K562 (cell line): ENCODE data around the gene VSNL1. TPM values are rescaled to one million over a fixed set of nuclear protein-coding genes. Genes with fewer than 3 reads are reported as not detected.
A peak's percentile ranks its signal among the peaks of the same experiment; 100 is the strongest.

Experiments
- ATAC-seq: fragments of 200-7000 bp; cut with Tn5 transposase; 3 replicates; pipeline ENCODE4 v1.9.1; 2020; ENCODE audit warnings: moderate library complexity
- BruUV-seq: library from RNA; stranded (reverse); fragments of 400-500 nt; replicated peaks from 2 replicates; lab custom pipeline; 2021; lab: Mats Ljungman, UMichigan
- CTCF ChIA-PET: fragments of 300-600 bp; formaldehyde crosslinking; extraction: SDS; loops from one replicate; lab custom pipeline; 2021; ENCODE audit warnings: low intra/inter-chr PET ratio; lab: Yijun Ruan, JAX
- POLR2A ChIA-PET: fragments of 300-600, 350-650 bp; sonication (Branson Sonifier 250); formaldehyde crosslinking; extraction: SDS; loops from one replicate; lab custom pipeline; 2021; ENCODE audit warnings: antibody characterized with exemption, inconsistent platforms; lab: Yijun Ruan, JAX
- DNase-seq, 4 experiments: peaks; one replicate each; pipeline versions ENCODE4 v3.0.0 to v3.0.0-alpha.2; 2011 to 2018; ENCODE audit warnings: low spot score in 3 of 4, mixed read lengths in 3 of 4; ENCODE audit errors: extremely low read depth in 1 of 4
- FAIRE-seq: peaks from 2 replicates; lab custom pipeline; 2011; peaks lifted over from hg19 to GRCh38; lab: Jason Lieb, UNC
- H2AFZ ChIP-seq: 2 replicates; pipeline ENCODE4 v1.6.0; 2011; ENCODE audit warnings: low read depth, low read length, control low read depth, inconsistent platforms
- H3K27ac ChIP-seq: fragments of 200-600 bp; 3 replicates; pipeline ENCODE4 v1.8.0; 2011; ENCODE audit warnings: low read depth, mild to moderate bottlenecking, control low read depth, inconsistent platforms, low read length, moderate library complexity, mixed read lengths; ENCODE audit errors: extremely low read depth
- H3K27me3 ChIP-seq, 2 experiments: fragments of 300-600 bp in 1 of 2; 2 replicates in 1 of 2; 3 replicates in 1 of 2; pipeline versions ENCODE4 v1.6.0 to v1.8.0; 2011; ENCODE audit warnings: inconsistent platforms in 2 of 2, low read length in 2 of 2, mild to moderate bottlenecking in 1 of 2, mixed read lengths in 1 of 2, moderate library complexity in 1 of 2; ENCODE audit not compliant: control insufficient read depth in 2 of 2, insufficient read depth in 2 of 2
- H3K36me3 ChIP-seq: fragments of 300-600 bp; 3 replicates; pipeline ENCODE4 v1.8.0; 2011; ENCODE audit warnings: mild to moderate bottlenecking, low read length, inconsistent platforms; ENCODE audit not compliant: control insufficient read depth, insufficient read depth
- H3K4me1 ChIP-seq, 2 experiments: fragments of 200-600 bp in 1 of 2; replicated peaks in 1 of 2; 2 replicates in 1 of 2; 3 replicates in 1 of 2; pipeline versions ENCODE4 v1.5.1 to v1.8.0; 2011; ENCODE audit warnings: inconsistent platforms in 2 of 2, low read length in 2 of 2, mild to moderate bottlenecking in 1 of 2, mixed read lengths in 1 of 2, moderate library complexity in 1 of 2; ENCODE audit not compliant: control insufficient read depth in 2 of 2, insufficient read depth in 2 of 2
- H3K4me2 ChIP-seq: 2 replicates; pipeline ENCODE4 v1.6.1; 2011; ENCODE audit warnings: low read length, control low read depth, inconsistent platforms, mixed read lengths; ENCODE audit not compliant: insufficient read depth
- H3K4me3 ChIP-seq: fragments of 200-600 bp; sonication (generic), shearing (Covaris generic); 2 replicates; pipeline ENCODE4 v1.5.1; 2016; ENCODE audit warnings: control low read depth, inconsistent platforms
- H3K79me2 ChIP-seq: fragments of 200-600 bp; 3 replicates; pipeline ENCODE4 v1.8.0; 2011; ENCODE audit warnings: low read length, inconsistent platforms; ENCODE audit not compliant: control insufficient read depth, insufficient read depth
- H3K9ac ChIP-seq, 2 experiments: 2 replicates each; pipeline versions ENCODE4 v1.6.0 to v1.6.1; 2011; ENCODE audit warnings: low read depth in 2 of 2, low read length in 2 of 2, control low read depth in 1 of 2, inconsistent platforms in 1 of 2, mild to moderate bottlenecking in 1 of 2, mixed read lengths in 1 of 2; ENCODE audit not compliant: insufficient read depth in 1 of 2
- H3K9me1 ChIP-seq: one replicate; pipeline ENCODE4 v1.6.0; 2011; ENCODE audit warnings: inconsistent platforms, mild to moderate bottlenecking, low read length, moderate library complexity; ENCODE audit not compliant: control insufficient read depth, insufficient read depth
- H3K9me3 ChIP-seq: replicated peaks from 2 replicates; pipeline ENCODE4 v1.5.1; 2011; ENCODE audit warnings: low read depth, low read length, inconsistent platforms; ENCODE audit not compliant: control insufficient read depth, insufficient read depth
- H4K20me1 ChIP-seq: replicated peaks from 2 replicates; pipeline ENCODE4 v1.6.1; 2011; ENCODE audit warnings: low read length, inconsistent platforms, mixed read lengths; ENCODE audit not compliant: control insufficient read depth, insufficient read depth
- CBFB ChIP-seq: sonication (generic); formaldehyde crosslinking; IDR thresholded peaks from 2 replicates; pipeline ENCODE4 v1.4.0; 2020; ENCODE audit warnings: mild to moderate bottlenecking, missing genetic modification reagents
- HDAC3 ChIP-seq: fragments of 450-650 bp; IDR thresholded peaks from 2 replicates; pipeline ENCODE4 v1.6.1; 2018; ENCODE audit warnings: borderline replicate concordance, mild to moderate bottlenecking, moderate library complexity; ENCODE audit not compliant: partially characterized antibody
- MAFK ChIP-seq: IDR thresholded peaks from 2 replicates; pipeline ENCODE4 v1.6.1; 2011; ENCODE audit warnings: low read length, improper control_type of control experiment
- NR0B1 ChIP-seq: fragments of 450-650 bp; IDR thresholded peaks from one replicate; pipeline ENCODE4 v1.6.1; 2018; ENCODE audit warnings: mild to moderate bottlenecking, moderate library complexity; ENCODE audit not compliant: partially characterized antibody
- SFPQ ChIP-seq: fragments of 200-400 bp; formaldehyde crosslinking; IDR thresholded peaks from 2 replicates; pipeline ENCODE4 v1.6.1; 2017; ENCODE audit warnings: mild to moderate bottlenecking, low read depth, low read length, moderate library complexity
- THRB ChIP-seq: fragments of 450-650 bp; formaldehyde crosslinking; conservative IDR thresholded peaks from 2 replicates; pipeline ENCODE4 v1.4.0; 2022; ENCODE audit warnings: mild to moderate bottlenecking, missing genetic modification characterization
- ZNF583 ChIP-seq: fragments of 250-450 bp; sonication (Bioruptor Pico); IDR thresholded peaks from 2 replicates; pipeline ENCODE4 v1.4.0; 2020
- in situ Hi-C: fragments of 300-500 bp; cut with MboI; formaldehyde crosslinking; loops from 4 replicates; pipeline ENCODE4 v1.15.0; 2018; ENCODE audit warnings: inconsistent platforms, mixed read lengths
- intact Hi-C: fragments of 100-400 bp; cut with micrococcal nuclease; formaldehyde crosslinking; loops from 2 replicates; pipeline ENCODE4 v1.14.2; 2022
- polyA plus RNA-seq, 8 experiments: library from polyadenylated mRNA; depleted of rRNA in 4 of 8; stranded (reverse) in 5 of 8; unstranded in 3 of 8; fragments of >200 nt; fragmentation: Nextera tagmentation in 2 of 8; fragmentation: Illumina TruSeq in 1 of 8; extraction: Ambion mirVana in 2 of 8; extraction: Trizol in 1 of 8; gene quantifications; 2 replicates each; pipeline versions ENCODE4 v1.2.1 to v1.2.3, GENCODE V29; 2011 to 2014; ENCODE audit warnings: inconsistent platforms in 1 of 8, missing spikeins in 1 of 8
- total RNA-seq, 7 experiments: library from RNA; depleted of rRNA in 6 of 7; stranded (reverse); fragments of >200 nt in 6 of 7; fragmentation: Illumina TruSeq in 2 of 7; extraction: Trizol in 2 of 7; gene quantifications; 2 replicates each; pipeline versions ENCODE4 v1.2.1 to v1.2.3, GENCODE V29; 2011 to 2021; ENCODE audit warnings: low replicate concordance in 1 of 7

The VSNL1 gene
- total and polyA plus RNA-seq, 9 of the 15 experiments (the other 6 are each of a cell fraction or from before 2014, with no cell fraction given) = 0.20 TPM; not detected in 8

GRCh38 chr2:17515652-17516051 lies 24.8 kb upstream of the VSNL1 start:
- no peaks in the 10 kb centered on the region for H4K20me1 ChIP-seq
- no peak overlapping the region for H3K4me2 ChIP-seq
- ChIA-PET CTCF (no interaction called here), POLR2A (no interaction called here)
- TF ChIP-seq ZNF583 (CRISPR knock-in tag) = no peak
- TF ChIP-seq NR0B1 = no peak
- no peak for TF ChIP-seq CBFB (CRISPR knock-in tag)
- TF ChIP-seq THRB (CRISPR knock-in tag) = no peak
- TF ChIP-seq SFPQ = no peak
- TF ChIP-seq HDAC3 = no peak
- TF ChIP-seq MAFK = peak; percentile 13; the same call in 1 of the 2 replicates
- ATAC-seq (no peak), DNase-seq (no peak), FAIRE-seq (no peak)
- H3K9ac ChIP-seq = no peak overlapping the region
- no peaks in the 10 kb centered on the region for H3K36me3 ChIP-seq
- no TSS peak for BruUV-seq
- no peaks in the 10 kb centered on the region for H3K9me1 ChIP-seq
- no peaks in the 10 kb centered on the region for H3K79me2 ChIP-seq
- H3K27ac ChIP-seq = no peak overlapping the region
- H3K4me1 ChIP-seq = peaks cover 3 to 6% of the 10 kb centered on the region in 2 experiments; a peak in 3 of 5 replicates
- in situ Hi-C loops = no loop called here
- intact Hi-C loops = loop anchor here (5.0 kb wide), 1 partner anchor 127 kb away; no protein-coding TSS in a partner anchor
- peak overlapping the region; percentile 44 for H2AFZ ChIP-seq
- no peaks in the 10 kb centered on the region for H3K27me3 ChIP-seq
- H3K4me3 ChIP-seq = no peak overlapping the region
- no peaks in the 10 kb centered on the region for H3K9me3 ChIP-seq
